ENCODE results near the gene PRM2. TPM values are rescaled to one million over a fixed set of nuclear protein-coding genes. Genes with fewer than 3 reads are reported as not detected.

PRM2 gene
- total and polyA plus RNA-seq, 2 of the 8 experiments (the other 6 are each of a cell fraction or from before 2014, with no cell fraction given), result not detected

DNA sequence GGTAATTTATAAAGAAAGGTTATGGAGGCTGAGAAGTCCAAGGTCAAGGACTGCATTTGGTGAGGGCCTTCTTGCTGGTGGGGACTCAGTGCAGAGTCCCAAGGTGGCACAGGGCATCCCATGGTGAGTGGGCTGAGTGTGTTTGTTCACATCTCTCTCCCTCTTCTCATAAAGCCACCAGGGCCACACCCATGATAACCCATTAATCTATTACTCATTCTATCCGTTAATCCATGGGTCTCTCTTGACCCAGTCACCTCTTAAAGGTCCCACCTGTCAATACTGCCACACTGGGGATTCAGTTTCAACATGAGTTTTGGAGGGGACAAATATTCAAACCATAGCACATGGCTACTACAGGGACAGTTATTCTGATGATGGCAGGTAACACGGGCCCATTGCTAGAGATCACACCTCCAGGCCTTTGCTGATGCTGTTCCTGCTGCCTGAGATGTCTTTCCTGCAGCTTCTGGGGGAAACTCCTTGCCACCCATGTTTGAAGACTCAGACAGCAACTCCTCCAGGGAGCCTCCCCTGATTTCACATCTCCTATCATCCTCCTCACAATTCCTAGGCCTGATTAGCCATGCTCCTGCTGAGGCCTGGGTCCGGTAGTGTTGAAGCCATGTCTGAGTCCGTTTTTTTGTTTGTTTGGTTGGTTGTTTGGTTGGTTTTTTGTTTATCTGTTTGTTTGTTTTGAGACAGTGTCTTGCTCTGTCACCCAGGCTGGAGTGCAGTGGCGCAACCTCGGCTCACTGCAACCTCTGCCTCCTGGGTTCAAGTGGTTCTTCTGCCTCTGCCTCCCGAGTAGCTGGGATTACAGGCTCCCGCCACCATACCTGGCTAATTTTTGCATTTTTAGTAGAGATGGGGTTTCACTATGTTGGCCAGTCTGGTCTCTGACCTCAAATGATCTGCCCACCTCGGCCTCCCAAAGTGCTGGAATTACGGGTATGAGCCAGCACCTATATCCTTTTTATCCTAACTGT lies 36.3 kb downstream of the PRM2 start:
- Histone ChIP-seq H3K79me2 (ENCODE audit: control insufficient read depth in 1 of 2, insufficient read depth in 2 of 2, low read length in 2 of 2) (no peaks in the 10 kb centered on the region), H3K56ac (replicated peaks; ENCODE audit: insufficient read length, low read depth, low read length) (no peak overlapping the region), H2BK120ac (replicated peaks; ENCODE audit: low read depth, low read length) (no peak overlapping the region), H2AK5ac (ENCODE audit: low read depth, low read length) (no peak overlapping the region), H2BK5ac (ENCODE audit: low read depth, low read length) (no peak overlapping the region), H3K4me3 (ENCODE audit: extremely low read depth in 1 of 4, insufficient read depth in 2 of 4, low read depth in 3 of 4, low read length in 4 of 4) (no peak overlapping the region), H3K9me3 (ENCODE audit: insufficient read depth in 2 of 2, low read depth in 1 of 2, low read length in 1 of 2) (0 out of 4 replicates have a peak, but pooled peaks cover 0 to 3% of the 10 kb centered on the region in 2 experiments), H2BK15ac (ENCODE audit: low read length) (no peak overlapping the region), H4K5ac (ENCODE audit: insufficient read length, low read depth, low read length) (no peak overlapping the region), H3K18ac (ENCODE audit: extremely low read depth, low read length) (no peak overlapping the region), H2BK12ac (ENCODE audit: low read depth, low read length) (no peak overlapping the region), H3K4ac (replicated peaks; ENCODE audit: insufficient read length, low read depth, low read length) (no peak overlapping the region), H3K4me1 (replicated peaks in 1 of 4; ENCODE audit: control insufficient read depth in 3 of 4, insufficient read depth in 4 of 4, low read length in 3 of 4) (peaks cover 0 to 6% (median 3%) of the 10 kb centered on the region in 4 experiments; a peak in 2 of 7 replicates), H4K8ac (ENCODE audit: extremely low read depth, insufficient read depth, low read length) (no peak overlapping the region), H3K79me1 (ENCODE audit: low read depth, low read length) (no peaks in the 10 kb centered on the region), H4K91ac (replicated peaks; ENCODE audit: insufficient read length, low read length) (no peak overlapping the region), H3K23ac (ENCODE audit: insufficient read length) (no peak overlapping the region), H3K14ac (ENCODE audit: insufficient read length) (no peak overlapping the region), H2BK20ac (ENCODE audit: low read length) (no peak overlapping the region), H4K20me1 (replicated peaks in 1 of 2; ENCODE audit: control insufficient read depth in 1 of 2, insufficient read depth in 2 of 2, low read length in 2 of 2) (no peaks in the 10 kb centered on the region), H3K23me2 (ENCODE audit: low read depth, low read length) (no peaks in the 10 kb centered on the region; the same call in 1 of the 2 replicates), H3K9ac (replicated peaks in 1 of 4; ENCODE audit: extremely low read depth in 1 of 4, low read depth in 3 of 4, low read length in 3 of 4) (no peak overlapping the region), H2AFZ (ENCODE audit: low read length) (no peak overlapping the region), H3K27me3 (replicated peaks in 1 of 4; ENCODE audit: control insufficient read depth in 3 of 4, extremely low read depth in 1 of 4, insufficient read depth in 3 of 4, low read length in 3 of 4) (no peaks in the 10 kb centered on the region), H3K36me3 (ENCODE audit: control insufficient read depth in 2 of 4, insufficient read depth in 4 of 4, low read length in 3 of 4) (no peaks in the 10 kb centered on the region), H3K27ac (ENCODE audit: low read depth, low read length) (no peak overlapping the region), H3K4me2 (ENCODE audit: insufficient read depth in 1 of 2, low read depth in 2 of 2, low read length in 2 of 2) (no peak overlapping the region)
- 79% methylated on average over 10 of the region's 10 CpGs; no CpG with 5 or more reads in 1 of the 2 experiments for whole genome bisulfite sequencing, 2 experiments (ENCODE audit: extremely low coverage in 1 of 2, insufficient coverage in 1 of 2, insufficient read length in 1 of 2, insufficient replicate concordance in 2 of 2, low coverage in 1 of 2, low lambda C conversion rate in 2 of 2, missing lambda C conversion rate in 1 of 2)
- FAIRE-seq, result no peak
- TF ChIP-seq NRF1 (IDR thresholded peaks at IDR 0.05; ENCODE audit: low read depth, low read length) (no peak), SP1 (IDR thresholded peaks at IDR 0.05; ENCODE audit: low read depth, low read length) (no peak), CHD2 (IDR thresholded peaks at IDR 0.05; ENCODE audit: low read length) (no peak), ZNF274 (IDR thresholded peaks at IDR 0.05; ENCODE audit: borderline replicate concordance, extremely low read depth, low read length) (no peak), TCF12 (IDR thresholded peaks at IDR 0.05; ENCODE audit: low read depth, low read length) (no peak), RFX5 (IDR thresholded peaks at IDR 0.05; ENCODE audit: borderline replicate concordance, low read depth, low read length) (no peak), EGR1 (IDR thresholded peaks at IDR 0.05; ENCODE audit: borderline replicate concordance, low read depth, low read length) (no peak), NANOG (IDR thresholded peaks at IDR 0.05; ENCODE audit: insufficient read depth, low read depth, low read length, poor library complexity, severe bottlenecking) (no peak), ASH2L (IDR thresholded peaks at IDR 0.05; ENCODE audit: low read length) (no peak), EZH2 (IDR thresholded peaks at IDR 0.05; ENCODE audit: low read depth, low read length, severe bottlenecking) (no peak), BACH1 (IDR thresholded peaks at IDR 0.05; ENCODE audit: low read length) (no peak)
- POLR2A ChIA-PET (ENCODE audit: partially characterized antibody), result interaction anchor here (1.2 to 3.5 kb wide), 3 partner anchors 10 to 15 kb away, joined by 6 to 21 read pairs (median 10); no protein-coding TSS in a partner anchor
- CTCF ChIA-PET (ENCODE audit: partially characterized antibody), result interaction anchor here (0.6 to 1.6 kb wide), 4 partner anchors 11 to 196 kb away, joined by 3 to 5 read pairs (median 4); no protein-coding TSS in a partner anchor
- no peak for DNase-seq (ENCODE audit: low read depth in 1 of 2, low spot score in 2 of 2)

Data from H1 (cell line).